A549 (cell line): Measurements from ENCODE around the gene ALB. TPM values are rescaled to one million over a fixed set of nuclear protein-coding genes. Genes with fewer than 3 reads are reported as not detected.

Experiments
- ATAC-seq, 2 experiments: fragments of 200-7000 bp in 1 of 2; fragments of >200 bp in 1 of 2; cut with Nextera tagmentation in 1 of 2; cut with Tn5 transposase in 1 of 2; 3 replicates each; pipeline versions ENCODE4 v1.8.0 to v1.9.1; 2018 to 2020; ENCODE audit warnings: mild to moderate bottlenecking in 1 of 2, moderate library complexity in 1 of 2
- CTCF ChIA-PET: fragments of 300-600 bp; sonication (Branson Sonifier 250); formaldehyde crosslinking; extraction: SDS; loops from one replicate; lab custom pipeline; 2021; ENCODE audit warnings: antibody characterized with exemption, inconsistent platforms; lab: Yijun Ruan, JAX
- POLR2A ChIA-PET: fragments of 350-600 bp; formaldehyde crosslinking; extraction: SDS; loops from one replicate; lab custom pipeline; 2021; ENCODE audit warnings: antibody characterized with exemption, inconsistent platforms; lab: Yijun Ruan, JAX
- DNase-seq, 2 experiments: peaks; one replicate each; pipeline versions ENCODE4 v3.0.0 to v3.0.0-alpha.2; 2011 to 2016; ENCODE audit warnings: low read depth in 1 of 2, low spot score in 1 of 2
- FAIRE-seq: peaks from 2 replicates; lab custom pipeline; 2011; peaks lifted over from hg19 to GRCh38; lab: Jason Lieb, UNC
- H3K27ac ChIP-seq, 2 experiments: fragments of >200 bp; sonication (Bioruptor Twin); formaldehyde crosslinking; 3 replicates each; pipeline ENCODE4 v1.5.1; 2016 to 2017
- H3K4me1 ChIP-seq: fragments of >200 bp; sonication (Bioruptor Twin); formaldehyde crosslinking; 3 replicates; pipeline ENCODE4 v1.6.1; 2016
- H3K4me2 ChIP-seq: fragments of >200 bp; sonication (Bioruptor Twin); formaldehyde crosslinking; 3 replicates; pipeline ENCODE4 v1.6.1; 2016
- H3K4me3 ChIP-seq: fragments of >200 bp; sonication (Bioruptor Twin); formaldehyde crosslinking; 3 replicates; pipeline ENCODE4 v1.5.1; 2016
- H3K9me3 ChIP-seq: fragments of >200 bp; sonication (Bioruptor Twin); formaldehyde crosslinking; 3 replicates; pipeline ENCODE4 v1.6.1; 2016
- CHD4 ChIP-seq: fragments of 200-600 bp; sonication (generic); IDR thresholded peaks from 2 replicates; pipeline ENCODE4 v1.6.1; 2016; ENCODE audit warnings: antibody characterized with exemption, mild to moderate bottlenecking, borderline replicate concordance
- HDAC2 ChIP-seq: fragments of 200-600 bp; sonication (generic); IDR thresholded peaks from 2 replicates; pipeline ENCODE4 v1.6.1; 2016
- JUN ChIP-seq, 2 experiments: fragments of >200 bp; sonication (Bioruptor Twin); formaldehyde crosslinking; IDR thresholded peaks; 2 replicates in 1 of 2; 3 replicates in 1 of 2; pipeline ENCODE4 v1.6.1; 2016 to 2017
- JUNB ChIP-seq: fragments of >200 bp; sonication (Bioruptor Twin); formaldehyde crosslinking; IDR thresholded peaks from 2 replicates; pipeline ENCODE4 v1.6.1; 2016
- MAFK ChIP-seq: fragments of 450-650 bp; IDR thresholded peaks from 2 replicates; pipeline ENCODE4 v1.6.1; 2014; ENCODE audit not compliant: partially characterized antibody
- MAZ ChIP-seq: fragments of 150-350 bp; IDR thresholded peaks from 2 replicates; pipeline ENCODE4 v1.6.1; 2014; ENCODE audit warnings: antibody characterized with exemption, low read depth, low read length, borderline replicate concordance
- NPAS2 ChIP-seq: fragments of 250-450 bp; sonication (Bioruptor Pico); IDR thresholded peaks from 2 replicates; pipeline ENCODE4 v1.8.0; 2022; ENCODE audit warnings: mild to moderate bottlenecking, moderate library complexity, borderline replicate concordance
- PHF8 ChIP-seq: fragments of 200-600 bp; sonication (generic); IDR thresholded peaks from 2 replicates; pipeline ENCODE4 v1.6.1; 2016; ENCODE audit warnings: low read depth, mild to moderate bottlenecking, antibody characterized with exemption, moderate library complexity, borderline replicate concordance
- POLR2AphosphoS2 ChIP-seq: conservative IDR thresholded peaks from 2 replicates; pipeline ENCODE4 v1.6.1; 2012; ENCODE audit warnings: low read length, improper control_type of control experiment, inconsistent platforms
- RARB ChIP-seq: fragments of 250-450 bp; sonication (Bioruptor Pico); IDR thresholded peaks from 2 replicates; pipeline ENCODE4 v1.8.0; 2021; ENCODE audit warnings: mild to moderate bottlenecking, moderate library complexity
- TFCP2L1 ChIP-seq: fragments of 250-450 bp; sonication (Bioruptor Pico); IDR thresholded peaks from 2 replicates; pipeline ENCODE4 v1.5.0; 2021; ENCODE audit warnings: mild to moderate bottlenecking
- ZC3H11A ChIP-seq: fragments of 450-650 bp; IDR thresholded peaks from 2 replicates; pipeline ENCODE4 v1.6.1; 2014; ENCODE audit warnings: antibody characterized with exemption, mild to moderate bottlenecking
- ZFP36 ChIP-seq: fragments of 450-650 bp; IDR thresholded peaks from 2 replicates; pipeline ENCODE4 v1.6.1; 2014; ENCODE audit warnings: borderline replicate concordance; ENCODE audit not compliant: partially characterized antibody
- ZNF302 ChIP-seq: fragments of 250-450 bp; sonication (Bioruptor Pico); IDR thresholded peaks from 2 replicates; pipeline ENCODE4 v1.9.0; 2021; ENCODE audit warnings: inconsistent platforms, mild to moderate bottlenecking, moderate library complexity
- ZSCAN20 ChIP-seq: fragments of 250-450 bp; sonication (Bioruptor Pico); IDR thresholded peaks from 2 replicates; pipeline ENCODE4 v1.8.0; 2022; ENCODE audit warnings: mild to moderate bottlenecking, moderate library complexity
- WGBS: methylation state at CpG from one replicate; pipeline ENCODE4 v1.1.6; 2017; ENCODE audit errors: missing lambda C conversion rate; 5-methylcytosine and 5-hydroxymethylcytosine counted together
- polyA plus RNA-seq, 4 experiments: library from polyadenylated mRNA; depleted of rRNA in 3 of 4; stranded (reverse); fragments of >200 nt; fragmentation: RNase III in 1 of 4; extraction: RNeasy Plus Mini Kit Qiagen cat#74134 plus additional on column Dnase treatment in 1 of 4; gene quantifications; 2 replicates in 3 of 4; 3 replicates in 1 of 4; pipeline ENCODE4 v1.2.3, GENCODE V29; 2011 to 2017
- TF ChIP-seq, protein P1 (sequence below): fragments of 200-600 bp; sonication (generic); IDR thresholded peaks from 2 replicates; pipeline ENCODE4 v1.6.1; 2016; ENCODE audit warnings: antibody characterized with exemption, mild to moderate bottlenecking, moderate library complexity
- TF ChIP-seq, protein P2 (sequence below): IDR thresholded peaks from 2 replicates; pipeline ENCODE4 v1.6.1; 2012; ENCODE audit warnings: low read depth, borderline replicate concordance
- TF ChIP-seq, protein P3 (sequence below): IDR thresholded peaks from 2 replicates; pipeline ENCODE4 v1.6.1; 2012

ALB gene
- polyA plus RNA-seq, 2 of the 4 experiments (the other 2 are of a cell fraction), result 0.10 to 0.25 TPM

DNA sequence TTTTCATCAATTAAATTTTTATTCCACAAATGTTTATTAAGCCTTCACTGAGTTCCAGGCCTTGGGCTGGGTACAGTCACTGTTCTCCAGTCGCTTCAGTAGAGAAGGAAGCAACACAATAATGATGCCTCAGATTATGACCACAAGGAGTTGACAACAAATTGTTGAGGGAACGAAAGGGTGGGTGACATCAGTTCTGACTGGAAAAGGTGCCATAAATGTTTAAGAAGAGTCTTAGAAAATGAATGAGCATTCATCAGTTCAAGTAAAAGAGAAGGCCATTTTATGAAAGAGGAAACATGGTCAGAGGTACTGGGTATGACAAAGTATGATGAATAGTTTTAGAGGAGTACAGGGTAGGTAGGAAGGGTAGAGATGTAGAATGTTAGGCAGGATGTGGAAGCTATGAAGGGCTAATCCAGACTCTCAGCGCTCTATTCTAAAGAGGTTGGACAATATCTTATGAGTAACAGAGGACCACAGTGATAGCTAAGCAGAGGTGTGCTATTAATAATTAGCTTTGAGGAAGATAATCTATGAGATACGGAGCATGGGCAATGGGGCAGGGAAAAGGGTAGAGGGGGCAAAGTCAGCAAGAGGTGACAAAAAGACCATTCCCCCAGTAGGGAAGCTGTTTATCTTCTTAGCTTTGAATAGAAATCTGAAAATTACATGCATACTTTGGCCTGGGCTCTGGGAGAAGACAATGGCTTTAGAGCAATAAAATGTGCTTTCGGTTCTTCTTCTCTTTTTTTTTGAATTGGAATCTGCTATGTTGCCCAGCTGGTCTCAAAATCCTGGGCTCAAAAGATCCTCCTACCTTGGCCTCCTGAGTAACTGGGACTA, 52.3 kb downstream of the ALB start:
- ATAC-seq (no peak), FAIRE-seq (no peak), DNase-seq (no peak)
- TF ChIP-seq ZNF302, result no peak
- no peak for TF ChIP-seq MAZ
- TF ChIP-seq ZFP36, result no peak
- no peak for TF ChIP-seq POLR2AphosphoS2
- no peak for TF ChIP-seq PHF8
- no peak for TF ChIP-seq TFCP2L1
- no peak for TF ChIP-seq MAFK
- WGBS, result 85% methylated on average over 5 of the region's 5 CpGs
- ChIA-PET CTCF (interaction anchor here (0.7 to 0.9 kb wide), 3 partner anchors 10 to 420 kb away, joined by 3 to 4 read pairs (median 4); no protein-coding TSS in a partner anchor), POLR2A (no interaction called here)
- H3K4me1 ChIP-seq, result peaks cover 4% of the 10 kb centered on the region; the same call in 1 of the 3 replicates
- H3K27ac ChIP-seq, result no peak overlapping the region
- no peaks in the 10 kb centered on the region for H3K9me3 ChIP-seq
- H3K4me3 ChIP-seq, result no peak overlapping the region
- no peak overlapping the region for H3K4me2 ChIP-seq

DNA sequence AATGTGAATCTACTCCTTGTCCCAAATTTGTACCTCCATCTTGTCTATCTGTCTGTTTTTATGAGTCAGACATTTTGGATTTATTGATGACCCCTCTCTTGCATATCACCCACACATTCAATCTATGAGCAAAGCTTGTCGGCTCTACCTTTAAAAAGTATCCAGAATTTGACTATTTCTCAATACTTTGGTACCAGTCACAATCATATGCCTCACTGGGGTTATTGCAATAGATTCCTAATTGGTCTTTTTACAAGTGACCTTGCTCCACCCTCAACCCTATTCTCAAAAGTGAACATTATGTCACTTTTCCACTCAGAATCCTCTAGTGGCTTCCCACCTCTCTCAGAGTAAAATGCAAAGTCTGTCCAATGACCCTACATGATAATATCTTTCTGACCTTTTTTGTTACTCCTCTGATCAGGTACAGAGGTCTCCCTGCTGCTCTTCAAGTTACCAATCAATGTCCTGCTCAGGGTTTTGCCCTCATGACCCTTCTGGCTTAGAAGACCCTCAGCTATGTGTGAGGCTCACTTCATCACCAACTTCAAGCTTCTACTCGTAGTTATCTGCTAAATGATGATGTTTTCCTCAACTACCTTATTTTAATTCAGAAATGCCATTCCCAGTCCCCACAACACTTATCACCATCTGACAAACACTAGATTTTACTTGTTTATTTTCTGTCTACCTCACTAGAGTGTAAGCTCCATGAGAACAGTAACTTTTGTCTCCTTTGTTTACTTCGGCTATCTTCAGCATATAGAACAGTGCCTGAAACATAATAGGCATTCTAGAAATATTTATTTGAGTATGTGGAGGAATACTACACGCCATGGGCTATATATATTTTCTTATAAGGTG, 54.3 kb downstream of the ALB start:
- TF ChIP-seq TFCP2L1, result no peak
- TF ChIP-seq, protein P1, sequence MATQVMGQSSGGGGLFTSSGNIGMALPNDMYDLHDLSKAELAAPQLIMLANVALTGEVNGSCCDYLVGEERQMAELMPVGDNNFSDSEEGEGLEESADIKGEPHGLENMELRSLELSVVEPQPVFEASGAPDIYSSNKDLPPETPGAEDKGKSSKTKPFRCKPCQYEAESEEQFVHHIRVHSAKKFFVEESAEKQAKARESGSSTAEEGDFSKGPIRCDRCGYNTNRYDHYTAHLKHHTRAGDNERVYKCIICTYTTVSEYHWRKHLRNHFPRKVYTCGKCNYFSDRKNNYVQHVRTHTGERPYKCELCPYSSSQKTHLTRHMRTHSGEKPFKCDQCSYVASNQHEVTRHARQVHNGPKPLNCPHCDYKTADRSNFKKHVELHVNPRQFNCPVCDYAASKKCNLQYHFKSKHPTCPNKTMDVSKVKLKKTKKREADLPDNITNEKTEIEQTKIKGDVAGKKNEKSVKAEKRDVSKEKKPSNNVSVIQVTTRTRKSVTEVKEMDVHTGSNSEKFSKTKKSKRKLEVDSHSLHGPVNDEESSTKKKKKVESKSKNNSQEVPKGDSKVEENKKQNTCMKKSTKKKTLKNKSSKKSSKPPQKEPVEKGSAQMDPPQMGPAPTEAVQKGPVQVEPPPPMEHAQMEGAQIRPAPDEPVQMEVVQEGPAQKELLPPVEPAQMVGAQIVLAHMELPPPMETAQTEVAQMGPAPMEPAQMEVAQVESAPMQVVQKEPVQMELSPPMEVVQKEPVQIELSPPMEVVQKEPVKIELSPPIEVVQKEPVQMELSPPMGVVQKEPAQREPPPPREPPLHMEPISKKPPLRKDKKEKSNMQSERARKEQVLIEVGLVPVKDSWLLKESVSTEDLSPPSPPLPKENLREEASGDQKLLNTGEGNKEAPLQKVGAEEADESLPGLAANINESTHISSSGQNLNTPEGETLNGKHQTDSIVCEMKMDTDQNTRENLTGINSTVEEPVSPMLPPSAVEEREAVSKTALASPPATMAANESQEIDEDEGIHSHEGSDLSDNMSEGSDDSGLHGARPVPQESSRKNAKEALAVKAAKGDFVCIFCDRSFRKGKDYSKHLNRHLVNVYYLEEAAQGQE, result no peak
- TF ChIP-seq JUN (IDR thresholded peaks at IDR 0.05), result no peak
- TF ChIP-seq NPAS2 (CRISPR knock-in tag), result no peak
- TF ChIP-seq ZNF302, result no peak
- no peak for TF ChIP-seq RARB (CRISPR knock-in tag)
- no peak for TF ChIP-seq JUNB
- TF ChIP-seq, protein P2, sequence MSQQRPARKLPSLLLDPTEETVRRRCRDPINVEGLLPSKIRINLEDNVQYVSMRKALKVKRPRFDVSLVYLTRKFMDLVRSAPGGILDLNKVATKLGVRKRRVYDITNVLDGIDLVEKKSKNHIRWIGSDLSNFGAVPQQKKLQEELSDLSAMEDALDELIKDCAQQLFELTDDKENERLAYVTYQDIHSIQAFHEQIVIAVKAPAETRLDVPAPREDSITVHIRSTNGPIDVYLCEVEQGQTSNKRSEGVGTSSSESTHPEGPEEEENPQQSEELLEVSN, result no peak
- TF ChIP-seq ZC3H11A, result no peak
- TF ChIP-seq HDAC2, result no peak
- TF ChIP-seq ZSCAN20 (CRISPR knock-in tag), result no peak
- TF ChIP-seq CHD4, result no peak
- TF ChIP-seq, protein P3, sequence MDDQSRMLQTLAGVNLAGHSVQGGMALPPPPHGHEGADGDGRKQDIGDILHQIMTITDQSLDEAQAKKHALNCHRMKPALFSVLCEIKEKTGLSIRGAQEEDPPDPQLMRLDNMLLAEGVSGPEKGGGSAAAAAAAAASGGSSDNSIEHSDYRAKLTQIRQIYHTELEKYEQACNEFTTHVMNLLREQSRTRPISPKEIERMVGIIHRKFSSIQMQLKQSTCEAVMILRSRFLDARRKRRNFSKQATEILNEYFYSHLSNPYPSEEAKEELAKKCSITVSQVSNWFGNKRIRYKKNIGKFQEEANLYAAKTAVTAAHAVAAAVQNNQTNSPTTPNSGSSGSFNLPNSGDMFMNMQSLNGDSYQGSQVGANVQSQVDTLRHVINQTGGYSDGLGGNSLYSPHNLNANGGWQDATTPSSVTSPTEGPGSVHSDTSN, result no peak
- CTCF ChIA-PET, result interaction anchor here (0.7 to 2.0 kb wide), 2 partner anchors 8 to 12 kb away, joined by 3 to 7 read pairs; no protein-coding TSS in a partner anchor
- no peak for ATAC-seq
- Histone ChIP-seq H3K27ac (no peak overlapping the region), H3K4me1 (no peaks in the 10 kb centered on the region), H3K4me3 (no peak overlapping the region), H3K9me3 (no peaks in the 10 kb centered on the region), H3K4me2 (no peak overlapping the region)
- no peak for DNase-seq
- POLR2A ChIA-PET, result interaction anchor here (0.6 kb wide), 1 partner anchor 118 kb away, joined by 3 read pairs; no protein-coding TSS in a partner anchor
- FAIRE-seq, result no peak
- 46% methylated on average over 4 of the region's 4 CpGs for WGBS
